PC-3 (cell line): Measurements from ENCODE around the gene PRSS16.

ENCODE experiments used
- CTCF ChIP-seq: fragments of 300-600 bp; sonication (generic); conservative IDR thresholded peaks from 2 replicates; pipeline ENCODE4 v1.5.1; 2017; ENCODE audit warnings: antibody characterized with exemption, low read depth, mild to moderate bottlenecking, low read length
- EZH2 ChIP-seq: fragments of 300-600 bp; sonication (generic); IDR thresholded peaks from one replicate; pipeline ENCODE4 v1.6.1; 2017; ENCODE audit warnings: antibody characterized with exemption, mild to moderate bottlenecking, low read length; ENCODE audit not compliant: unreplicated experiment

GRCh38 chr6:27230758-27231111, 16.8 kb upstream of the PRSS16 start:
- no peak for TF ChIP-seq CTCF
- TF ChIP-seq EZH2 = no peak
